ENCODE results near the gene DPF3.

DPF3 gene

DNA sequence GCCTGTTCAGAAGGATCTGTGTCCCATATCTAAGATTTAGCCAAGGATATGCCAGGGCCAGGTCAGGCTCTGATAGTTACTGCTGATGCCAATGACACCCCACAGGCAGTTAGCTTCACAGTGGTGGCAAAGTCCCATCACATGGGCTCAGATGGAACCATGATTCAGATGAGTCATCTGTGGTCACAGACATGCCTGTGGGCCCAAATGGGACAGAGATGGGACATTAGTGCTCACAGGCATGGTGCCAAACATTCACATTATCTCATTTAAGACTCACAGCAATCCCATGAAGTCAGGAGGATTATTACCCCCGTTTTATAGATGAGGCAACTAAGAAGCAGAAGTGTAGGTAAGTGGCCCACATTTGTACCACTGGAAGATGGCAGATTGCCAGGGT, 207.8 kb downstream of the DPF3 start:
- H3K4me3 ChIP-seq (ENCODE audit: control insufficient read depth, low read depth, low read length): no peak overlapping the region
- TF ChIP-seq, protein P1, sequence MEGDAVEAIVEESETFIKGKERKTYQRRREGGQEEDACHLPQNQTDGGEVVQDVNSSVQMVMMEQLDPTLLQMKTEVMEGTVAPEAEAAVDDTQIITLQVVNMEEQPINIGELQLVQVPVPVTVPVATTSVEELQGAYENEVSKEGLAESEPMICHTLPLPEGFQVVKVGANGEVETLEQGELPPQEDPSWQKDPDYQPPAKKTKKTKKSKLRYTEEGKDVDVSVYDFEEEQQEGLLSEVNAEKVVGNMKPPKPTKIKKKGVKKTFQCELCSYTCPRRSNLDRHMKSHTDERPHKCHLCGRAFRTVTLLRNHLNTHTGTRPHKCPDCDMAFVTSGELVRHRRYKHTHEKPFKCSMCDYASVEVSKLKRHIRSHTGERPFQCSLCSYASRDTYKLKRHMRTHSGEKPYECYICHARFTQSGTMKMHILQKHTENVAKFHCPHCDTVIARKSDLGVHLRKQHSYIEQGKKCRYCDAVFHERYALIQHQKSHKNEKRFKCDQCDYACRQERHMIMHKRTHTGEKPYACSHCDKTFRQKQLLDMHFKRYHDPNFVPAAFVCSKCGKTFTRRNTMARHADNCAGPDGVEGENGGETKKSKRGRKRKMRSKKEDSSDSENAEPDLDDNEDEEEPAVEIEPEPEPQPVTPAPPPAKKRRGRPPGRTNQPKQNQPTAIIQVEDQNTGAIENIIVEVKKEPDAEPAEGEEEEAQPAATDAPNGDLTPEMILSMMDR (IDR thresholded peaks at IDR 0.05; ENCODE audit: control insufficient read depth, insufficient read depth, low read depth, low read length, missing control alignments): no peak
- no peak for DNase-seq (ENCODE audit: low read depth)

DNA sequence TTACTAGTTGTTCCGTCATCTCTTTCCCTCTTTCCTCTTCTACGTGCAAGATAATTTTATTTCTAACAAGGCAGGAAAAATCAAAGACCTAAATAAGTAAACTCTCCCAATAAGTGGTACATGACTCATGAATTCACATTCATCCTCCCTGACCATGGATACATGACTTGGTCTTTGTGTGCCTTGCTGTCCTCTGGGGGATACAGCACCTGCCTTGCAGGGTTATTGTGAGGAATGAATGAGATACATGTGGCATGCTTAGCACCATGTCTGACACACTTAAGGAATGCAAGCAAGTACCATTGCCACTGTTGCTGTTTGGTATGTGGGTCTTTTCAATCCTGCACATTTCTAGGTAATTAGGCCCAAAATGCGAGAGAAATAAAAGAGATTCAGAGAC, 208.4 kb downstream of the DPF3 start:
- TF ChIP-seq, protein P1 (IDR thresholded peaks at IDR 0.05; ENCODE audit: control insufficient read depth, insufficient read depth, low read depth, low read length, missing control alignments): no peak
- DNase-seq (ENCODE audit: low read depth): no peak
- H3K4me3 ChIP-seq (ENCODE audit: control insufficient read depth, low read depth, low read length): no peak overlapping the region

DNA sequence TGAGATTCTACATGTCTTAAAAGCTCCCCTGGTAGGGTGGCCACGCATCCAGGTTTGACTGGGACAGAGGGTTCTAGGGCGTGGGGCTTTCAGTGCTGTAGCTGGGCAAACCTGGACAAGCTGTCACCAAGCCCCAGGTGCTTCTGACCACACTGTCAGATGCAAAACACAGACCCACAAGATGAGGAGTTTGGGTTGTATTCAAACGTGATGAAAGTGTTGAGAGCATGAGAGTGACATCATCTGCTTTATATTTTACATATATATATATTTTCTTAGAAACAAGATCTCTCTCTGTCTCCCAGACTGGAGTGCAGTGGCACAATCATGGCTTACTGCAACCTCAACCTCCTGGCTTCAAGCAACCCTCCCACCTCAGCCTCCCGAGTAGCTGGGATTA, 210.1 kb downstream of the DPF3 start:
- no peak overlapping the region for H3K4me3 ChIP-seq (ENCODE audit: control insufficient read depth, low read depth, low read length)
- no peak for DNase-seq (ENCODE audit: low read depth)
- TF ChIP-seq, protein P1 (IDR thresholded peaks at IDR 0.05; ENCODE audit: control insufficient read depth, insufficient read depth, low read depth, low read length, missing control alignments): no peak

DNA sequence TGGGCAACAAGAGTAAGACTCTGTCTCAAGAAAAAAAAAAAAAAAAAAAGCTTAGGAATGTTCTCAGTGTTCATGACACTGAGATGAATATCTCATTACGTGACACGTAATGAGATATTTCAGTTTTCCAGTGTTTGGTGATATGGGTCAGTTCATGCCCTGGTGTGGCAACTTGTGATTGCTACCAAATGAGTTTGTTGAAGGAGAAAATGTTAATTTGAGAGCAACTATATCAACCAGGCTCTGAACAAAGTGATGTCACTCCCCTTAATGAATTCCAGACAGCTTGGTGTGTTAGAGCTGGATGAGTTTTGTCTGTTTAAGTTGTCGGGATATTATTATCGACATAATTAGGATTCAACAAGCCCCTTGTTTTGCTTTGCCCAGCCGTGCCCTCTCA, 211.7 kb downstream of the DPF3 start:
- TF ChIP-seq, protein P1 (IDR thresholded peaks at IDR 0.05; ENCODE audit: control insufficient read depth, insufficient read depth, low read depth, low read length, missing control alignments): no peak
- H3K4me3 ChIP-seq (ENCODE audit: control insufficient read depth, low read depth, low read length): no peak overlapping the region
- peak; percentile 82 for DNase-seq (ENCODE audit: low read depth)

DNA sequence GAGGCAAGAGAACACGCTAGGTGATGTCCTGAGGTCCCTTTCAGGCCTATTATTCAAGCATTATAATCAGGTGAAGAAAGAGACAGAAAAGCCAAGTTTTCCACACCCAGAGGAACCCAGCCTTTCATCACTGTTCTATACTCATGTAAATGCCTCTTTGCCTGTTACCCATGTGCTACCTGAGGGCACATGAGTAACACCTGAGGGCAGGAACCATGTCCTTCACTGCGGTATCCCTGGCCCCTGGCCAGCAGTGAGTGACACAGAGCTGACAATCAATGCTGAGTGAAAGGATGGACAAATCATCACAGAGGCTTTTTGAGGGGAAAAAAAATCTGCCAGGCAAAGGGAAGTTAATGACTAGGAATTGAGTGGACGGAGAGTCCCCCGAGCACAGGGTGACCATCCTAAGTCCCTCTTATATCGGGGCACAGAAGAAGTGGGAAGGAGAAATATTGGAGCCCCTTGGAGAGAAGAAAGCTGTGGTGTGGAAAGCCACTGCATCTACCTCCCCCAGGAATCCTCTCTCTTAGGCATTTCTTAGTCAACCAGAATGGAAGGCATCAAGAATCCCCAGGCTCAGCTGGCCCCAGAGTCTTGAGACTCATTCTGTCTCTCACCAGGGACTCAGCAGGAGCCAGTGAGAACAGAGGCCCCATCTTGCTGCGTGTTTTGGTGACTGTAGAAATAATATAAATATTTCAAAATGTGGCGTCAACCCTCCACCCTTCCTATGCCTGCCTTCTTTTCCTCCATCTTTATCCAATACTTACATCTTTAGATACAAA, 212.9 kb downstream of the DPF3 start:
- no peak overlapping the region for H3K4me3 ChIP-seq (ENCODE audit: control insufficient read depth, low read depth, low read length)
- no peak for DNase-seq (ENCODE audit: low read depth)
- TF ChIP-seq, protein P1 (IDR thresholded peaks at IDR 0.05; ENCODE audit: control insufficient read depth, insufficient read depth, low read depth, low read length, missing control alignments): no peak

DNA sequence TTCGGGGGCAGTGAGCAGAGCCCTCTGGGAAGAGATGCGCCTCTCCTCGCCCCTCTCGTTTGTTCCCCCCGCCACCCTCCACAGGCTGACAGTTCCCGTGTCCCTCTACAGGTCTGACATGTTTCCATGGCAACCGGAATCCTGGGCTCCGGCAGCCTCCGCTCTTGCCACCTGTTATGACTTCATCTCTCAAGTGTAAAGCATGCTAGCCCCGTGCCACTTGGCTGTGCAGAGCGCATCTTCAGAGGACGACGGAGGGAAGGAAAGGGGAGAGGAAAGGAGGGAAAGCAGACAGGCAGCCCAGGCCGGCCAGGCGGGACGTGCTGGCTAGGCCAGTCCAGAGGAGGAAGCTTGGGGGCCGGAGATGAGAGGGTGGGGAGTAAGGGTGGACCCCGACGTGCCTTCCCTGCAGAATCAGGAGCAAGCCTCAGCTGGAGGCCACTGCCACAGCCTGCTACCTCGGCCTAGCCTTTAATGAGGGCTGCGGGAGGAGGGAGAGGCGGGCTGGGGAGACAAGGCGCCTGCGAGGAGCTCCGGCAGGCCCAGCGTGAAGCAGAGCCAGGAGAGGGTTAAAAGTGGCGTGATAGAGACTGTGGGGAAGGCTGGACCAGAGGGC, 214.3 kb downstream of the DPF3 start:
- DNase-seq (ENCODE audit: low read depth): no peak
- TF ChIP-seq, protein P1 (IDR thresholded peaks at IDR 0.05; ENCODE audit: control insufficient read depth, insufficient read depth, low read depth, low read length, missing control alignments): no peak
- H3K4me3 ChIP-seq (ENCODE audit: control insufficient read depth, low read depth, low read length): no peak overlapping the region

Data from AG09309 (cell line).